Activated naive CD8-positive, alpha-beta T cell treated with anti-CD3 and anti-CD28 coated beads, Interleukin-2, amount 50 U/mL, for 24 hours (primary cell): Measurements from ENCODE around the gene ZWINT.

ENCODE experiments used
- ATAC-seq: fragments of 150-1000 bp; cut with Tn5 transposase; one replicate; pipeline ENCODE4 v1.10.0; 2021
- DNase-seq: peaks from one replicate; pipeline ENCODE4 v3.0.0; 2021
- H3K27ac Mint-ChIP-seq: one replicate; pipeline ENCODE4 v1.8.0; 2021; ENCODE audit warnings: mild to moderate bottlenecking, mixed read lengths
- H3K27me3 Mint-ChIP-seq: one replicate; pipeline ENCODE4 v1.8.0; 2021; ENCODE audit warnings: mixed read lengths
- H3K36me3 Mint-ChIP-seq: one replicate; pipeline ENCODE4 v1.8.0; 2021; ENCODE audit warnings: low read depth, mixed read lengths
- H3K4me1 Mint-ChIP-seq: one replicate; pipeline ENCODE4 v1.8.0; 2021; ENCODE audit warnings: mixed read lengths
- H3K4me3 Mint-ChIP-seq: one replicate; pipeline ENCODE4 v1.8.0; 2021; ENCODE audit warnings: mild to moderate bottlenecking, moderate library complexity, mixed read lengths
- H3K9me3 Mint-ChIP-seq: one replicate; pipeline ENCODE4 v1.8.0; 2021; ENCODE audit warnings: mixed read lengths

ZWINT gene

GRCh38 chr10:56318816-56319215, 42.2 kb downstream of the ZWINT start:
- H3K27ac Mint-ChIP-seq: no peak overlapping the region
- ATAC-seq: no peak

GRCh38 chr10:56317603-56318002, 43.5 kb downstream of the ZWINT start:
- peaks cover 3% of the 10 kb centered on the region for H3K9me3 Mint-ChIP-seq
- no peaks in the 10 kb centered on the region for H3K4me1 Mint-ChIP-seq
- no peak overlapping the region for H3K4me3 Mint-ChIP-seq
- no peaks in the 10 kb centered on the region for H3K36me3 Mint-ChIP-seq
- peaks cover 2% of the 10 kb centered on the region for H3K27me3 Mint-ChIP-seq
- H3K27ac Mint-ChIP-seq: no peak overlapping the region
- DNase-seq (no peak), ATAC-seq (no peak)

More at GRCh38 chr10:56318816-56319215, 42.2 kb downstream of the ZWINT start:
- no peak for DNase-seq
- peaks cover 2% of the 10 kb centered on the region for H3K27me3 Mint-ChIP-seq
- no peak overlapping the region for H3K4me3 Mint-ChIP-seq
- peaks cover 6% of the 10 kb centered on the region for H3K9me3 Mint-ChIP-seq
- no peaks in the 10 kb centered on the region for H3K36me3 Mint-ChIP-seq
- no peaks in the 10 kb centered on the region for H3K4me1 Mint-ChIP-seq

- H3K4me1 Mint-ChIP-seq: no peaks in the 10 kb centered on the region
- DNase-seq (no peak), ATAC-seq (no peak)
- H3K27ac Mint-ChIP-seq: no peak overlapping the region
- peaks cover 2% of the 10 kb centered on the region for H3K27me3 Mint-ChIP-seq
- no peaks in the 10 kb centered on the region for H3K36me3 Mint-ChIP-seq
- H3K4me3 Mint-ChIP-seq: no peak overlapping the region
- no peaks in the 10 kb centered on the region for H3K9me3 Mint-ChIP-seq
Measured at GRCh38 chr10:56316603-56317002, 44.5 kb downstream of the ZWINT start.
